ENCODE results near the gene STX12.
A peak's percentile ranks its signal among the peaks of the same experiment; 100 is the strongest.
"Not testable (repeated sequence)": the region's sequence is repeated elsewhere in the genome, so short reads cannot be mapped to it uniquely, and the experiment has no call there.

The STX12 gene

GRCh38 chr1:27776276-27776675, 3.3 kb downstream of the STX12 start:
- DNase-seq = not testable (repeated sequence)

- DNase-seq = no peak
Measured at GRCh38 chr1:27778056-27778455, 5.0 kb downstream of the STX12 start.

GRCh38 chr1:27779122-27779521, 6.1 kb downstream of the STX12 start:
- no peak for DNase-seq

- DNase-seq = no peak
Measured at GRCh38 chr1:27782950-27783349, 9.9 kb downstream of the STX12 start.

- DNase-seq = no peak
Measured at GRCh38 chr1:27784700-27785099, 11.7 kb downstream of the STX12 start.

GRCh38 chr1:27785781-27786455, 12.9 kb downstream of the STX12 start:
- DNase-seq = no peak

- no peak for DNase-seq
Measured at GRCh38 chr1:27787895-27788294, 14.9 kb downstream of the STX12 start.

- DNase-seq = no peak
Measured at GRCh38 chr1:27789540-27790041, 16.6 kb downstream of the STX12 start.

GRCh38 chr1:27790270-27790669, 17.3 kb downstream of the STX12 start:
- not testable (repeated sequence) for DNase-seq

GRCh38 chr1:27795601-27796000, 22.6 kb downstream of the STX12 start:
- no peak for DNase-seq

GRCh38 chr1:27804791-27805190, 31.8 kb downstream of the STX12 start:
- no peak for DNase-seq

GRCh38 chr1:27806758-27807157, 33.7 kb downstream of the STX12 start:
- no peak for DNase-seq

- DNase-seq = no peak
Measured at GRCh38 chr1:27807385-27807784, 34.4 kb downstream of the STX12 start.

- DNase-seq = not testable (repeated sequence)
Measured at GRCh38 chr1:27808131-27808530, 35.1 kb downstream of the STX12 start.

- no peak for DNase-seq
Measured at GRCh38 chr1:27809883-27810282, 36.9 kb downstream of the STX12 start.

- no peak for DNase-seq
Measured at GRCh38 chr1:27811741-27812500, 38.9 kb downstream of the STX12 start.

- DNase-seq = no peak
Measured at GRCh38 chr1:27816921-27817630, 44.1 kb downstream of the STX12 start.

GRCh38 chr1:27821761-27822315, 48.8 kb downstream of the STX12 start:
- DNase-seq = no peak

GRCh38 chr1:27823784-27824183, 50.8 kb downstream of the STX12 start:
- no peak for DNase-seq

GRCh38 chr1:27824411-27824810, 51.4 kb downstream of the STX12 start:
- no peak for DNase-seq

GRCh38 chr1:27829339-27829960, 56.4 kb downstream of the STX12 start:
- DNase-seq = not testable (repeated sequence)

GRCh38 chr1:27830621-27831440, 57.8 kb downstream of the STX12 start, which contains the start of gene PPP1R8:
TSS of gene PPP1R8 (plus strand) at chr1:27830782. CDS start at chr1:27830836, 54 bp downstream.
- peak; percentile 98 for DNase-seq

Measured in NCI-H2107 (cell line).